RWPE1 (cell line): Measurements from ENCODE around the gene INHA.

Experiments
- CTCF ChIA-PET: fragments of 350-600 bp; sonication (Branson Sonifier 250); formaldehyde crosslinking; extraction: SDS; loops from one replicate; lab custom pipeline; 2021; lab: Yijun Ruan, JAX
- POLR2A ChIA-PET: fragments of 400-600 bp; formaldehyde crosslinking; extraction: SDS; loops from one replicate; lab custom pipeline; 2020; ENCODE audit warnings: antibody characterized with exemption; ENCODE audit not compliant: low non-redundant PET; lab: Yijun Ruan, JAX
- DNase-seq: peaks from one replicate; pipeline ENCODE4 v3.0.0; 2012; ENCODE audit warnings: low spot score
- H3K27ac ChIP-seq: fragments of 450-650 bp; 2 replicates; pipeline ENCODE4 v1.5.1; 2017
- CTCF ChIP-seq: fragments of 450-650 bp; conservative IDR thresholded peaks from 2 replicates; pipeline ENCODE4 v1.5.1; 2017; ENCODE audit warnings: low read depth, mild to moderate bottlenecking

The INHA gene

GRCh38 chr2:219611866-219612576 is 39.9 kb downstream of the INHA start:
- ChIA-PET POLR2A (no interaction called here), CTCF (no interaction called here)
- TF ChIP-seq CTCF = no peak
- no peak overlapping the region for H3K27ac ChIP-seq
- no peak for DNase-seq

- CTCF ChIA-PET = interaction anchor here (0.6 kb wide), 1 partner anchor 52 kb away, joined by 4 read pairs; no protein-coding TSS in a partner anchor
- TF ChIP-seq CTCF = no peak
- no peak for DNase-seq
- no peak overlapping the region for H3K27ac ChIP-seq
- POLR2A ChIA-PET = no interaction called here
These were observed 40.6 kb downstream of the INHA start for GRCh38 chr2:219612577-219613286.

GRCh38 chr2:219613461-219614070 is 41.5 kb downstream of the INHA start:
- ChIA-PET POLR2A (interaction anchor here (0.8 kb wide), 1 partner anchor 30 kb away, joined by 3 read pairs; no protein-coding TSS in a partner anchor), CTCF (interaction anchor here (0.6 kb wide), 1 partner anchor 53 kb away, joined by 4 read pairs; no protein-coding TSS in a partner anchor)
- TF ChIP-seq CTCF = no peak

GRCh38 chr2:219614076-219614860 is 42.2 kb downstream of the INHA start:
- TF ChIP-seq CTCF = no peak
- POLR2A ChIA-PET = interaction anchor here (0.8 kb wide), 1 partner anchor 30 kb away, joined by 3 read pairs; no protein-coding TSS in a partner anchor
- no peak overlapping the region for H3K27ac ChIP-seq
- DNase-seq = no peak
- CTCF ChIA-PET = no interaction called here

More at GRCh38 chr2:219613461-219614070, 41.5 kb downstream of the INHA start:
- H3K27ac ChIP-seq = no peak overlapping the region
- DNase-seq = no peak

- ChIA-PET CTCF (no interaction called here), POLR2A (no interaction called here)
- TF ChIP-seq CTCF = no peak
- DNase-seq = no peak
- no peak overlapping the region for H3K27ac ChIP-seq
These were observed 42.9 kb downstream of the INHA start for GRCh38 chr2:219615036-219615435.
